Measurements from ENCODE around the gene STKLD1.

Gene STKLD1

DNA sequence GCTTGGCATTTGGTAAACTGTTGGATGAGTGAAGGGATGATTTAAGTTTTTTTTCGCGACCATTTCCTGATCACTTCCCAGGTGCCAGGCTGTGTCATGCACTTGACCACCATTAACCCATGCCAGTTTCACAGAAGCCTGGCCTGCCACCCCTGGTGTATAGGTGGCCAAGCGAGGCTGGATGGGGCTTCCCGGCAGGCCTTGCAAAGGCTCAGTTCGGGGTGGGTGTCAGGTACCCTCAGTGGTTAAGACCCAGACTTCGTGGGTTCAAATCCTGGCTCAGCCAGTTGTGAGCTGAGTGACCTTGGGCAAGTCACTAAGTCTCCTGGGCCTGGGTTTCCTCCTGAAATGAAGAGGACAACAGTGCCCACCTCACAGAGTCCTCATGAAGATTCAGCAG, 30.6 kb upstream of the STKLD1 start:
- DNase-seq (ENCODE audit: low read depth in 2 of 2) = no peak

DNA sequence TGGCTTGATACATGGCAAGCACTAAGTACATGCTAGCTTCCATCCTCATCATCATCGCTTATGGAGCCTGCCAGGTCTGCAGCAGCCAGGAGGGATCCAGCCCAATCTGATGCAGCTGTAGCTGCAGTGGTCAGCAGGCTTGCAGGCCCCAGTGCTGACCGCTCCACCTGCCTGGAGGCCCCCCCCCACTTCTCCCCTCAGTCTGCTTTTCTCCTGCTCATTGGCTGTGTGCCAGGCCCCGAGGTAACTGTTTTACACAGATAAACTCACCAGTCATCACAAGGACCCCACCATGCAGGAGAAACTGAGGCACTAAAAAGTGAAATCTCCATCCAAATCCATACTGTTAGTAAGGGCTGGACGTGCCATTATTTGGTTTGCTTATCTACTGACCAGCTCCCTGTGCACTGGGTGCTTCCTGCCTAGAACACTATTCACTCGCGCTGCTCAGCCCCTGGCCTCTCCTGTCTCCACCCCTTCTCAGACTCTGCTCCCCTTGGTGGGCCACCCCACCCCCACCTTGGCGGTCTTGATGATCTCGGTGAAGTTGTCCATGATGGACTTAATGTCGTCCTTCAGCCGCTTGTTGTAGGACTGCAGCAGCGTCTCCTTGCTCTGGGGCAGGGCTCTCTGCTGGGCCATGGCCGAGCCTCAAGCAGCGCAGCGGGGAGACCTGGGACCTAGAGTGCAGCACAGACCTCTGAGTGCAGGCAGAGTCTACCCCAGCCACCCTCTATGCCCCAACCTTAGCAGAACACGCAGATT, 30.0 kb upstream of the STKLD1 start:
- no peak for DNase-seq (ENCODE audit: low read depth in 2 of 2)

- DNase-seq (ENCODE audit: low read depth in 2 of 2) = no peak
These were observed 28.6 kb upstream of the STKLD1 start for GRCh38 chr9:133347515-133347984.

- peak; percentile 84 to 91 for DNase-seq (ENCODE audit: low read depth in 2 of 2)
These were observed 28.0 kb upstream of the STKLD1 start, which contains the start of the genes MED22 and RPL7A for GRCh38 chr9:133347985-133348717. MED22 (minus strand) TSS chr9:133348131; CDS start chr9:133346662, 1,469 bp downstream. RPL7A (plus strand) TSS chr9:133348218; CDS start chr9:133348244, 26 bp downstream.

DNA sequence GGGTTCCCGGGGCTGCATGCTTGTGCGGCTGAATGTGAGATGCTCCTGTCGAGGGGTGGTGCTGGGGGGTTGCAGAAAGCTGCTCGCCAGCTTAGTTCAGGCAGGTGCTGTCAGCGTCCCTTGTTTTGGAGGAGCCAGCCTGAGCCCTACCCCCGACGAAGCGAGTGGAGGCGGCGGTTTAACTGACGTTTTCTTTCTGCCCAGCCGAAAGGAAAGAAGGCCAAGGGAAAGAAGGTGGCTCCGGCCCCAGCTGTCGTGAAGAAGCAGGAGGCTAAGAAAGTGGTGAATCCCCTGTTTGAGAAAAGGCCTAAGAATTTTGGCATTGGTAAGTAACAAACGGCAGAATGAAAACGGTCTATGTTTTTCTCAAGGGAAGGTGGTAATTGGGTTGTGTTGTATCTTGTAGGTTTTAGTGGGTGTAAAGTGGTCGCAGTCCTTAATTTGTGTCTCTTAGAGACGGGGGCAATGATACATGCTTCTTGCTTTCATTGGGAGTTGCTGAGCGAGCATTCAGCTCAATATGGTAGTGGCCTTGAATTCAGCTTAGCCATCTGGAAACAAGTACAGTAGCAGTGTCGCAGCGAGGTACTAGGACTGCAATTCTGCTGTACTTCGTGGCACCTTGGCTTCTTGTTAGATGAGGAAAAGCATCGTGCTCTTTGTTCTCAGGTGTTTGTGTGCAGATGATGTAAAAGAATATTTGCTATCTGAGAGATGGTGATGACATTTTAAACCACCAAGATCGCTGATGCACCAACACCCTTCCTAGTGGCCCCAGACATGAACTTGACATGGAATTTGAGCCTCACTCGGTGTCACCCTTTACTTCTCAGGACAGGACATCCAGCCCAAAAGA, 27.2 kb upstream of the STKLD1 start:
- no peak for DNase-seq (ENCODE audit: low read depth in 2 of 2)

GRCh38 chr9:133349965-133350616, 26.1 kb upstream of the STKLD1 start:
- DNase-seq (ENCODE audit: low read depth in 2 of 2) = no peak

- no peak for DNase-seq (ENCODE audit: low read depth in 2 of 2)
These were observed 24.6 kb upstream of the STKLD1 start for GRCh38 chr9:133351526-133351907.

DNA sequence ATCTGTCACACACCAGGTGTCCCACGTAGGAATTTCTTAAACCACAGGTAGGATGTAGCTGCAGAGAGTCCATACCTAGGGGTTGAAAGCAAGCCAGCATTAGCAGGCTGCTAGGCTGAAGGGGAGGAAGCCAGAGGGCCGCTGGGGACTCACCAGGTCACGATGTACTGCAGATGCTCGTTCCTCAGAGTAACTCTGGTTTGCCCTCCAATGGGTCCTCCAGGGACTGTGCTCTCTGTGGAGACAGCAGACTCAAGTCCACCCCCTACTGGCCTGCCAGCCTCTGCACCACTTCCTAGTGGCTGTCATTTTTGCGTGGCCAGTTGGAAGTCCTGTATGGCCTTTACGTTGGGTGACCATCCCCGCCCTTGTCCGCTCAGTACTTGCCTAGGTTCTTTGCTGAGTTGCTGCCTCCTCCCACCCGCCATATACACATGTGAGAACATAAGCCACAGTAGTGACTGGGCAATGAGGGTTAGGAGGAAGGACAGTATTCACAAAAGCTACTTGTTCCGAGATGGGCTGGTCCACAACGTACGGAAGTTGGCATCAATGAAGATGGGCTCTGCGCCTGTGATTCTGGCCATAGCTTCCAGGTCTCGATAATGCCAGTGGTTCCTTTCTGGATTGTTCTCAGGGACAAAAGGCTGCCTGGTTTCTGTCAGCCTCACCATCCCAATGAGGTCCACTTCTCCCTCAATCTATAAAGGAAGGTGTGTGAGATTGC, 24.1 kb upstream of the STKLD1 start:
- DNase-seq (ENCODE audit: low read depth in 2 of 2) = no peak

DNA sequence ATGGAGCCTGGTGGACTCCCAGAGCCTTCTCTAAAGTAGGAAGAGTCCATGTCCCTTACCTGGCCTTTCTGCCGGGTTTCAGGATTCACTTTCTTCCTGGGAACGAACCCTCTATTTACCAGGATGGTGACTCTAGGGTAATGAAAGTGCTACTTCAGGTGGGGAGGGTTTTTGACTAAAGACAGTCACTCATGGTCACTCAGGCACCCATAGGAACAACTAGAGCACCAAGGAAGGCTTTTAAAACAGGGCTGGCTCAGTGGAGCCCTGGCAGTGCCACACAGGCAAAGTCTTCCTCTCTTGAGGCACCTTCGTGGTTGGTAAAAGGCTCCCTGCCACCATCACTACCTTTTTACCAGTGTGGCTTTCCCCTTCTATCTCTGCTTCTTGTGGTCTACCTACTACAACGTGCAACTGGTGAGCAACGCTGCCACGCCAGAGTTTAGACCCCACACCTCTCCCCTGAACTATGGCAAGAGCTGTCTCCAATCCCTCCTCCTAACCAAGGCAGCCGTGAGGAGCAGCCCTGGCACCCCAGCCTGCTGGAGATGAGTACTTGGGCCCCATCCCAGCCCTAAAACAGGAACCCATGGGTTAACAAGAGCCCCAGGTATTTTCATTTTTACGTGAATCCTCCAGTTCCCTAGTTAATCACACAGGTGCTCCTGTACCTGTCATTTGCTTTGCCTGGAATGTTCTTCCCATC, 23.4 kb upstream of the STKLD1 start:
- DNase-seq (ENCODE audit: low read depth in 2 of 2) = no peak

DNA sequence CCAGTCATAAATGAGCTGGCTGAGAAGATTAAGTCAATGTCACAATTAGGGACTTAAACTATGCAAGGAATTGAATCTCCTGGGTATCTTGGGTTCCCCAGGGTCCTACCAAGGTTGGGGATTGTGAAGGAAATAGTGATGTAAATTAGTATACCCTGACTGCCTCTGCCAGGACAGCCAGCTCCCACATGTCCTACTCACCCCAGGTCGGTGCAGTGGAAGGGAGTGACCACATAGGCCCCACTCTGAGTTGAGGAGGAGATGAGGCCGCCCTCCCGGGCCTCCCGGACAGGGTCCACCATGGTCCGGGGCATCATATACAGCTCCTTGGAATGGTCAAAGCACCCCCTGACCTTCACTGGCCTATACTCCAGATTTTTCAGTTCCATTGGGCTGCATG, 22.6 kb upstream of the STKLD1 start:
- no peak for DNase-seq (ENCODE audit: low read depth in 2 of 2)

GRCh38 chr9:133354766-133355165, 21.4 kb upstream of the STKLD1 start:
- DNase-seq (ENCODE audit: low read depth in 2 of 2) = no peak

- DNase-seq (ENCODE audit: low read depth in 2 of 2) = no peak
These were observed 20.2 kb upstream of the STKLD1 start for GRCh38 chr9:133355881-133356357.

DNA sequence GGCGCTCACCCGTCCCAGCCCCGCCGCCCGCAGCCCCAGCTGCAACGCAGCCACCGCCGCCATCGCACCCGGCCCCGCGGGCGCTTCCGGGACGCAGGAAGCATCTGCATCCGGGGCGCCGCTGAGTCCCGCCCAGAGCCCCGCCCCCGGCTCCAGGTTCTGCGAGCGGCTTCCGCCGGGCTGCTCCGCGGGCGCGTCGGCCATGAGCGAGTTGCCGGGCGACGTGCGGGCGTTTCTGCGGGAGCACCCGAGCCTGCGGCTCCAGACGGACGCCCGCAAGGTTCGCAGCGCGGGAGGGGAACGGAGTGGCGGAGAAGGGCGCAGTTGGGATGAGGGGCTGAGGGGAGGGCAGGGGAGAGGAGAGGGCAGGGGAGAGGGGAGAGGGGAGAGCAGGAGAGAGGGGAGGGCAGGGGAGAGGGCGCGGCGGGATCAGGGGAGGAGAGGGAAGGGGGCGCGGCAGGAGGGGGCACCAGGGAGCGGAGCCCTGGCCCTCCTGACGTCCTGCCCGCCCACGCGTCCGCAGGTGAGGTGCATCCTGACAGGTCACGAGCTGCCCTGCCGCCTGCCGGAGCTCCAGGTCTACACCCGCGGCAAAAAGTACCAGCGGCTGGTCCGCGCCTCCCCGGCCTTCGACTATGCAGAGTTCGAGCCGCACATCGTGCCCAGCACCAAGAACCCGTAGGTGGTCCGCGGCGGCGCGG, 19.6 kb upstream of the STKLD1 start, which contains the start of the genes SURF1 and SURF2:
Gene SURF1 (minus strand): TSS at position 97 of the 701 bp plus-strand sequence. CDS start 34 bp downstream, at position 63.
Gene SURF2 (plus strand): TSS at position 160 of the 701 bp plus-strand sequence. CDS start 43 bp downstream, at position 203.
- DNase-seq (ENCODE audit: low read depth in 2 of 2) = peak; percentile 81 to 92

DNA sequence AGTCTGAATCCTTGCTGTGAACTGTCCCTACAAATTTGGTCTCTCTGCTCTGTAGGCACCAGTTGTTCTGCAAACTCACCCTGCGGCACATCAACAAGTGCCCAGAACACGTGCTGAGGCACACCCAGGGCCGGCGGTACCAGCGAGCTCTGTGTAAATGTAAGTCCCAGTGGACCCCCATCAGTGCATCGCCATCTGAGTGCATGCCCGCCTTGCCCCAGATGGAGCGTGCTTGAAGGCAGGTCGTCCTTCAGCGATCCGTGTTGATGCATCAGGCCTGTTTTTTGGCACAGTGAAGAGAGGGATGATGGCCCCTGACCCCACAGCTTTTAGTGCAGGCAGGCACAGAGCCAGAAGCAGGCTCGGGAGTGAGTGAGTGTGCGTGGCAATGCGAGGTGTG, 18.5 kb upstream of the STKLD1 start:
- DNase-seq (ENCODE audit: low read depth in 2 of 2) = no peak

DNA sequence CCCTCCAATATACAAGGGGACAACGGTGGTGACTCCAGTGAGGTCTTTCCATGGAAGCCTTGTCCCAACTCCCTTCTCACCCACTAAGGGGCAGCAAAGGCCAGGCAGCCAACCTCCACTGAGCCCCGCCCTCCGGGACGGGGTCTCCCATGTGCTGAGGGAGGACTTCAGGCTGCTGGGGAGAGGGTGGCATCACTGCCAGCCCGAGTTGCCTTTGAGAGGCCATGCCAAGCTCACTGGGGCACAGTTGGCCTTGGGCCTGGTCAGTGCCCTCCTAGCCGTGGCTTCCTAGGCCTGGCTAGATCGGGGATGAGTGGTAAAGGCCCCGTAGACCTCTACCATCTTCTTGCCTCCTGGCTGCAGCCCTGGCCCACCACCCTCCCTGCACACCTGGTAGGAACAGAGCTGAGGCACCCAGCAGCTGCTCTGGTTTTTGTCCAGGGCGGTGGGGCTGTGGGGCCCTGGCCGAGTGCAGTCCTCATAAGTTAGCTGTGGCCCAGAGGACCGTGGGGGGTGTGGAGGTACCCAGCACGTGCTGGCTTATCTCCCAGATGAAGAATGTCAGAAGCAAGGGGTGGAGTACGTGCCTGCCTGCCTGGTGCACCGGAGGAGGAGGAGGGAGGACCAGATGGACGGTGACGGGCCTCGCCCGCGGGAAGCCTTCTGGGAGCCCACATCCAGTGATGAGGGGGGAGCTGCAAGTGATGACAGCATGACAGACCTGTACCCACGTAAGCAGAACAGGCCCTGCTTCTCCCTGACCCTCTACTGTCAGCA, 16.6 kb upstream of the STKLD1 start:
- no peak for DNase-seq (ENCODE audit: low read depth in 2 of 2)

- no peak for DNase-seq (ENCODE audit: low read depth in 2 of 2)
These were observed 15.5 kb upstream of the STKLD1 start for GRCh38 chr9:133360400-133361393.

- DNase-seq (ENCODE audit: low read depth in 2 of 2) = no peak
These were observed 14.6 kb upstream of the STKLD1 start for GRCh38 chr9:133361507-133362092.
